Measurements from ENCODE around the gene CARS1. TPM values are rescaled to one million over a fixed set of nuclear protein-coding genes. Genes with fewer than 3 reads are reported as not detected.
A peak's percentile ranks its signal among the peaks of the same experiment; 100 is the strongest.

Gene CARS1
- total RNA-seq, 2 donors from 2014 or later, result 15.8 to 20.8 TPM

- Histone ChIP-seq H3K36me3 (replicated peaks in 1 of 2; ENCODE audit: insufficient read depth in 1 of 2, low read depth in 2 of 2) (peaks cover 4 to 24% of the 10 kb centered on the region in 2 donors), H3K27ac (no peak overlapping the region), H3K9me3 (no peaks in the 10 kb centered on the region), H3K4me1 (peaks cover 10% of the 10 kb centered on the region), H3K27me3 (no peaks in the 10 kb centered on the region), H3K4me3 (no peak overlapping the region)
- ATAC-seq (no peak), DNase-seq (peak in 1 of 4 donors; percentile 35)
- 80 to 92% methylated on average over 13 to 14 of the region's 14 CpGs for WGBS, 2 donors
- intact Hi-C loops (cut with DNase I), result no loop called here
- TF ChIP-seq POLR2A (IDR thresholded peaks at IDR 0.05) (no peak), CTCF (IDR thresholded peaks at IDR 0.05) (no peak)
These were observed 34.8 kb downstream of the CARS1 start for GRCh38 chr11:3022300-3022967.

GRCh38 chr11:3021125-3021524 is 36.1 kb downstream of the CARS1 start:
- H3K9me3 ChIP-seq, result no peaks in the 10 kb centered on the region
- peak; percentile 68 to 84 (median 76) for DNase-seq

GRCh38 chr11:3020011-3020410 is 37.2 kb downstream of the CARS1 start:
- Histone ChIP-seq H3K27ac (no peak overlapping the region), H3K36me3 (replicated peaks in 1 of 2; ENCODE audit: insufficient read depth in 1 of 2, low read depth in 2 of 2) (peaks cover 0 to 20% of the 10 kb centered on the region in 2 donors), H3K27me3 (no peaks in the 10 kb centered on the region), H3K4me3 (no peak overlapping the region), H3K4me1 (peaks cover 10% of the 10 kb centered on the region), H3K9me3 (no peaks in the 10 kb centered on the region)
- no peak for TF ChIP-seq POLR2A (IDR thresholded peaks at IDR 0.05)
- TF ChIP-seq CTCF (IDR thresholded peaks at IDR 0.05), result no peak
- DNase-seq (no peak), ATAC-seq (no peak)
- intact Hi-C loops (cut with DNase I), result no loop called here
- 79 to 81% methylated on average over 7 to 12 of the region's 12 CpGs for WGBS, 2 donors

More at GRCh38 chr11:3021125-3021524, 36.1 kb downstream of the CARS1 start:
- peak; percentile 86 for ATAC-seq
- no peaks in the 10 kb centered on the region for H3K27me3 ChIP-seq
- no peak for TF ChIP-seq POLR2A (IDR thresholded peaks at IDR 0.05)
- peak; percentile 36 to 82 (median 75) for TF ChIP-seq CTCF (IDR thresholded peaks at IDR 0.05)
- H3K27ac ChIP-seq, result peak overlapping the region in 1 of 4 donors; percentile 47
- intact Hi-C loops (cut with DNase I), result no loop called here
- peaks cover 4 to 17% of the 10 kb centered on the region in 2 donors for H3K36me3 ChIP-seq (replicated peaks in 1 of 2; ENCODE audit: insufficient read depth in 1 of 2, low read depth in 2 of 2)
- 6 to 8% methylated on average over 2 to 4 of the region's 4 CpGs for WGBS, 2 donors
- H3K4me1 ChIP-seq, result peaks cover 10% of the 10 kb centered on the region
- H3K4me3 ChIP-seq, result no peak overlapping the region

GRCh38 chr11:3018596-3018995 is 38.6 kb downstream of the CARS1 start:
- Histone ChIP-seq H3K27ac (no peak overlapping the region), H3K4me1 (peaks cover 10% of the 10 kb centered on the region), H3K9me3 (no peaks in the 10 kb centered on the region), H3K36me3 (replicated peaks in 1 of 2; ENCODE audit: insufficient read depth in 1 of 2, low read depth in 2 of 2) (peaks cover 0 to 19% of the 10 kb centered on the region in 2 donors), H3K27me3 (no peaks in the 10 kb centered on the region), H3K4me3 (no peak overlapping the region)
- intact Hi-C loops (cut with DNase I), result no loop called here
- DNase-seq, result no peak
- TF ChIP-seq POLR2A (IDR thresholded peaks at IDR 0.05), result no peak
- TF ChIP-seq CTCF (IDR thresholded peaks at IDR 0.05), result no peak
- ATAC-seq, result no peak
- WGBS, 2 donors, result 69% methylated on average over 5 of the region's 5 CpGs; no CpG with 5 or more reads in 1 of the 2 donors

- H3K27ac ChIP-seq, result no peak overlapping the region
- H3K27me3 ChIP-seq, result no peaks in the 10 kb centered on the region
- peaks cover 0 to 24% of the 10 kb centered on the region in 2 donors for H3K36me3 ChIP-seq (replicated peaks in 1 of 2; ENCODE audit: insufficient read depth in 1 of 2, low read depth in 2 of 2)
- no peaks in the 10 kb centered on the region for H3K9me3 ChIP-seq
- intact Hi-C loops (cut with DNase I), result no loop called here
- DNase-seq, result no peak
- 87 to 91% methylated on average over 4 to 11 of the region's 11 CpGs for WGBS, 2 donors
- no peak for ATAC-seq
- peaks cover 10% of the 10 kb centered on the region for H3K4me1 ChIP-seq
- TF ChIP-seq CTCF (IDR thresholded peaks at IDR 0.05) (no peak), POLR2A (IDR thresholded peaks at IDR 0.05) (no peak)
- H3K4me3 ChIP-seq, result no peak overlapping the region
These were observed 40.4 kb downstream of the CARS1 start for GRCh38 chr11:3016861-3017260.

Measured in body of pancreas (tissue), 4 donors.